VCaP (cell line): Measurements from ENCODE around the gene ST3GAL3.

Experiments
- H3K27ac ChIP-seq: fragments of 450-650 bp; 2 replicates; pipeline ENCODE4 v1.5.1; 2017
- CTCF ChIP-seq: fragments of 450-650 bp; conservative IDR thresholded peaks from 2 replicates; pipeline ENCODE4 v1.5.1; 2017; ENCODE audit warnings: mild to moderate bottlenecking, moderate library complexity

Gene ST3GAL3

GRCh38 chr1:43757343-43758053, 50.2 kb downstream of the ST3GAL3 start:
- no peak for TF ChIP-seq CTCF
- H3K27ac ChIP-seq: peak overlapping the region; percentile 29

DNA sequence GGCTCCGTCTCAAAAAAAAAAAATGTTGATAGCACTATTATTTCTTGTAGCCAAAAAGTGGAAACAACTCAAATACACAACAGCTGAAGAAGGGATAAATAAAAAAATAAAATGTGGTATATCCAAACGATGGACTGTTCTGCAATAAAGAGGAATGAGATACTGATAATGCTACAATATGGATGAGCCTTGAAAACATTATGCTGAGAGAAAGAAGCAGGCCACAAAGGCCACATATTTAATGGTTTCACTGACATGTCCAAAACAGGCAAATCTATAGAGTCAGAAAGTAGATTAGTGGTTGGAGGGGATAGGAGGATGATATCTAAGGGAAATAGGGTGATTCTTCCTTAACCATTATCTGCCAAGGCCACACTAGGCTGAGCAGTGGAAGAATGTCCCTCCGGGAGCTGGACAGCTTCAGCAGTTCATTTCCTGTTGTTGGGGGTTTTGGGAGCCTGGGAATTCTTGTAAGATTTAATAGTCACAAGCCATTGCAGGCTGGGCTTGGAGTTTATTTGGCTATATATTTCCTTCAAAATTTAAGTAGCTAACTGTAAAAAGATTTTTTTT, 53.5 kb downstream of the ST3GAL3 start:
- H3K27ac ChIP-seq: no peak overlapping the region
- no peak for TF ChIP-seq CTCF

- TF ChIP-seq CTCF: peak; percentile 87
- H3K27ac ChIP-seq: no peak overlapping the region
Observed at GRCh38 chr1:43763497-43763973, 56.2 kb downstream of the ST3GAL3 start.

GRCh38 chr1:43764581-43764980, 57.2 kb downstream of the ST3GAL3 start:
- TF ChIP-seq CTCF: no peak
- H3K27ac ChIP-seq: no peak overlapping the region

DNA sequence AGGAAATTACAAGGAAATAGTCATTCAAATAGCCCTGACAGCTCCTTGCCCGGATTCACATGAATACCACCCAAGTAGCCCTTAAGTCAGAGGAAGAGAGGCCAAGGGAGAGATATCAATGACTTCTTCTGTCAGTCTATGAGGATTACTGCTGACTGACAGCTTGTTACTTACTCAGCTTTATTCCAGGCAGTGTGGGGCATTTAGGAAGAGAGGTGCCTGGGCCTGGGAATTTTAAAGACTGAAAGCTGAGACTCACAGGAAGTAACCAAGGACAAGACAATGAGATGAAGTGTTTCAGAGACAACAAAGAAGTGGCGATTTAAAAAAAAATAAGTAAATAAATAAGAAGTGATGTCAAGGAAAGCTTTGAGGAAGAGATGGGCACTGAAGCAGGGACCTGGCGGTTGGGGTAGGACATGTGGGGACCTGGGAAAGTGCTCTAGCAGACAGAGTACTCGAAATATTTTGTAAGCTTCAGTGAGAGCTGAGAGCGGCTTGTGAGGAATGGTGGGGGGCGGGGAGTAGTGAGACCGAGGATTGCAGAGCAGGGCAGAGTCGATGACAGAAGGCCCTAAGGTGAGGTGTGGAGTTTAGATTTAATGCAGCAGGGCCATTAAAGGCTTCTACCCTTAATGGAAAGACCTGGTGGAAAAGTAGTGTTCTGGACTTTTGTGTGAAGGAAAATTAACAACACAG, 58.9 kb downstream of the ST3GAL3 start:
- TF ChIP-seq CTCF: no peak
- no peak overlapping the region for H3K27ac ChIP-seq

DNA sequence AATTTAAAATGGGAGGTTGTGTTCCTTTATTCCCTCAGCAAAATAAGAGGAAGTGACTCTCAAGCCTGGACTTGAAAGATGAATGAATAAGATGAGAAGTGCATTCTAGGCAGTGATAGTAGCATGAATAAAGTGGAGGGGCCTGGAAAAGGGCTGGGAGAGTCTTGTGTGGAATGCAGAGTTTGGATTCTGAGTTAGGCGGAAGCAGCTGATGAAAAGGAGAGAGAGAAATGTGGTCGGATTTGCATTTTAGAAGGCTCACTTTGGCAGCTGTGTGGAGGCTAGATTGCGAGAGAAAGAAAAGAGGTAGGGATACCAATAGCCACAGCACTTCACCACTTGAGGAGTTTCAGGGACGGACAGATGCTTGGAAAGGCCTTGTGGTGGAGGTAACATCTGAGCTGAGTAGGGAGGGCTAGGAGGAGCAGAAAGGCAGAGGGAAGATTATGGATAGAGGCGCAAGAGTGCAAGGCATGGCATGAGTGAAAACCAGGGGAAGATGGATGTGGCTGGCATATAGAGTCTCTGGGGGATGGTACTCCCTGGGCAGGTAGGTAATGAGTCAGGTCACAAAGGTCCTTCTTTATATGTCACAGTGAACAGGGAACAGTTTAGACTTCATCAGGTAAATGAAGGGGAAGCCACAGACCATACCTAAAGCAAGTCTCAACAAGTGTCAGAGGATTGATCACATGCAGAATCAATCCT, 59.6 kb downstream of the ST3GAL3 start:
- no peak overlapping the region for H3K27ac ChIP-seq
- TF ChIP-seq CTCF: no peak

DNA sequence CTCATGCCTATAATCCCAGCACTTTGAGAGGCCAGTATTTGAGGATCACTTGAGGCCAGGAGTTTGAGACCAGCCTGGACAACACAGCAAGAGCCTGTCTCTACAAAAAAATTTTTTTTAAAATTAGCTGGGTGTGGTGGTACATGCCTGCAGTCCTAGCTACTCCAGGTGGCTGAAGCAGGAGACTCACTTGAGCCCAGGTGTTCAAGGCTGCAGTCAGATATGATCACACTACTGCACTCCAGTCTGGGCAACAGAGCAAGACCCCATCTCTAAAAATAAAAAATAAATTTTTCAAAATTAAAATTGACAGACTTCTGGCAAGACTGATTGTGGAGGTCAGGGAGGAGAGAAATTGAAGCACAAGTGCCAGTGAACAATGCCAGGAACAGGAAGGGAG, 60.8 kb downstream of the ST3GAL3 start:
- TF ChIP-seq CTCF: no peak
- no peak overlapping the region for H3K27ac ChIP-seq
